Left renal cortex interstitium (tissue), 4 donors: Measurements from ENCODE around the gene MRPL33. TPM values are rescaled to one million over a fixed set of nuclear protein-coding genes. Genes with fewer than 3 reads are reported as not detected.
"Not testable (repeated sequence)": the region's sequence is repeated elsewhere in the genome, so short reads cannot be mapped to it uniquely, and the experiment has no call there.

Experiments
- DNase-seq, 4 donors: peaks; one replicate each; pipeline ENCODE4 v3.0.0-alpha.2; 2013; ENCODE audit warnings: low read depth in 4 of 4, low spot score in 2 of 4, missing footprints in 1 of 4
- polyA plus RNA-seq, 4 donors: library from polyadenylated mRNA; unstranded; fragments of 120-200 nt; gene quantifications; one replicate each; pipeline ENCODE4 v1.2.1, GENCODE V29; 2013; ENCODE audit not compliant: insufficient read length in 4 of 4

Gene MRPL33
- polyA plus RNA-seq, 4 donors, result 141 to 180 (median 157) TPM

- no peak for DNase-seq
Observed at GRCh38 chr2:27739058-27739373, 32.5 kb upstream of the MRPL33 start.

- DNase-seq, result no peak
Observed at GRCh38 chr2:27741673-27742072, 29.8 kb upstream of the MRPL33 start.

- DNase-seq, result no peak
Observed at GRCh38 chr2:27742571-27742970, 28.9 kb upstream of the MRPL33 start.

- not testable (repeated sequence) for DNase-seq
Observed at GRCh38 chr2:27745494-27745893, 26.0 kb upstream of the MRPL33 start.

GRCh38 chr2:27746325-27746724 lies 25.2 kb upstream of the MRPL33 start:
- DNase-seq, result no peak

GRCh38 chr2:27747827-27748352 lies 23.6 kb upstream of the MRPL33 start:
- no peak for DNase-seq

- not testable (repeated sequence) for DNase-seq
Observed at GRCh38 chr2:27748803-27749554, 22.5 kb upstream of the MRPL33 start.

GRCh38 chr2:27751377-27751776 lies 20.1 kb upstream of the MRPL33 start:
- DNase-seq, result no peak

- DNase-seq, result no peak
Observed at GRCh38 chr2:27752551-27753237, 18.8 kb upstream of the MRPL33 start.

GRCh38 chr2:27754138-27754588 lies 17.4 kb upstream of the MRPL33 start:
- no peak for DNase-seq

GRCh38 chr2:27754831-27755230 lies 16.7 kb upstream of the MRPL33 start:
- DNase-seq, result no peak

GRCh38 chr2:27756091-27756490 lies 15.4 kb upstream of the MRPL33 start:
- no peak for DNase-seq

- no peak for DNase-seq
Observed at GRCh38 chr2:27756544-27757498, 14.7 kb upstream of the MRPL33 start.

- DNase-seq, result no peak
Observed at GRCh38 chr2:27762951-27763906, 8.3 kb upstream of the MRPL33 start.

- no peak for DNase-seq
Observed at GRCh38 chr2:27763907-27764267, 7.6 kb upstream of the MRPL33 start.

GRCh38 chr2:27764526-27764925 lies 7.0 kb upstream of the MRPL33 start:
- DNase-seq, result not testable (repeated sequence)

- peak in 3 of 4 donors; percentile 77 to 82 (median 78) for DNase-seq
Observed at GRCh38 chr2:27765621-27766286, 5.8 kb upstream of the MRPL33 start.

- DNase-seq, result no peak
Observed at GRCh38 chr2:27766287-27766661, 5.2 kb upstream of the MRPL33 start.

- no peak for DNase-seq
Observed at GRCh38 chr2:27771202-27771547, 344 bp upstream of the MRPL33 start.
